CD4-positive, alpha-beta T cell treated with Interleukin-12 subunit alpha and Interleukin-12 subunit beta, for 1 hour (primary cell): ENCODE data around the gene IFT122.
"Not testable (repeated sequence)": the region's sequence is repeated elsewhere in the genome, so short reads cannot be mapped to it uniquely, and the experiment has no call there.

Experiments
- DNase-seq: peaks from one replicate; pipeline ENCODE4 v3.0.0-alpha.2; 2020

Gene IFT122

DNA sequence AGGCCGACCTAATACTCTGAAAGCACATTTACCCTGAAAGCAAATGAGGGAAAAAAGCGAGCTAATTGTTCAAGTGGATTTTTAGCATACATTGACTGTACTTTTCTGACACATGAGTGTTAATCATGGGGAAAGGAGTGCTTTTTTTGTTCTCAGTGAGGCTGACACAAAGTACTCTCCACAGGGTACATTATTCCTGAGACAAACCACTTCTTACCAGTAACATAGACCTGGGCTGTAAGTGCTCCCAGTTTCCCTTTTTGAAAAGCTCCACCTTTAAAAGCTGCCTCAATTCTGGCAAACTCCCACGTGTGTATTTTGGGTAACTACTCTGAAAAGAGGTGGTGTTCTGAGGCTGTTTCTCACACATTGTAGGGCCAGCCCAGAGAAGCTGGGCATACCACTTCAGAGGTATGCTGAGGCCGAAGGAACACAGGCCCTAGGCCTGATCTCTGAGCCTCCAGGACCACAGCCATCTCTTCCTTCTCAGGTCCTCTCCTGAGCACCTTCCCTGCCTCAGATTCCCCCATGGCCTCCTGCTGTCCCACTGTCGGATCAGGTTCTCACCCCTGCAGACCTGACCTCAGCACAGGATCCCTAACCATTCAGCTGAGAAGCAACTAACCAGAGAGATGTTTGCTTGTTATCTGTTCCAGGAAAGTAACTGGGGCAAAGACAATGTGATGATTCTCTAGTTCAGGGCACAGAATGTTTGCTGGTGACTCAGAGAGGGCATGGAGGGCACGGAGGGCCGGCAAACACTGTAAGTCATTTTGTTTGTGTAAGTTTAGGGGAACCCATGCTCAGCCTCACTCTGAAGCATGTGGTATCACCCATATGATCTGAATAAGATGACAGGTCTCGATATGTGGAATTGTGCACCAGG, 58.8 kb downstream of the IFT122 start:
- DNase-seq = not testable (repeated sequence)

DNA sequence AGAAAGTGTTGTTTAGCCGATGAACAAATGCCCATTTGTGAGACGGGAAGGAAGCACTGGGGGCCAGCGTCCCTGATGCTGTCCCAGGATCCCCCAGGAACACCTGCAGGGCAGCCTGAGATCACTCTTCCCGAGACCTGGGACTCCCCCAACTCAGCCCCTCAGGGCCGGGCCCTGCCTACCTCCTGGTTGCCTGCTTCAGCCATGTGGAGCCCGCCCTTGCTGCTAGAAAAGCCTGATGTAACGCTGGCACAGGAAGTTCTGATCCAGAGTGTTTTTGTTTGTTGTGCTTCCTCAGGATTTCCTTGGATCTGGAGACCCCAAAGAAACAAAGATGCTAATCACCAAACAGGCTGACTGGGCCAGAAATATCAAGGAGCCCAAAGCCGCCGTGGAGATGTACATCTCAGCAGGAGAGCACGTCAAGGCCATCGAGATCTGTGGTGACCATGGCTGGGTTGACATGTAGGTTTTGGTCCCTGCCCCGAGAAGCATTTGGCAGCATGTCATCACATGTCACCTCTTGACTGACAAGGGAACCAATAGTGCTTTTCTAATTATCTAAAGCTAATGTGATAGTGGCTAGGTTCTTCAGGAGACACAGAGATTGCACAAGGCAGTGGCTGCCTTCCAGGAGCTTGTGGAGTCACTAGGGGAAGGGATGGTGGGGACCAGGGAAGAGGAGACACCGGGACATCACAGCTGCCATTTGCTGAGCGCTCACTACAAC, 59.7 kb downstream of the IFT122 start:
- DNase-seq = not testable (repeated sequence)

DNA sequence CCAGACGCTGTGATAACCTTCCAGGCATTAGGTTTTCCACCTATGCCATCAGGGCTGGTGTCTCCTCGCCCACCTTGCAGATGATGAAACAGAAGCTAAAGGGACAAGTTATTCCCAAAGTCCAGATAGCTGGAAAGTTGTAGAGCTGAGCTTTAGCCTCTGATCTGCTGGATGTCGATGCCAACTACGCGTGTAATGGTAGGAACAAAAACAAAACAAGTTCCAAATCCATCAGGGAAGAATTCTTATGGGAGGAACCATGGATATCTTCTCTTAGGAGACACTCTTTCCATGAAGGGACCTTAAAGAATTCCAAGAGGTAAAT, 60.3 kb downstream of the IFT122 start:
- no peak for DNase-seq

DNA sequence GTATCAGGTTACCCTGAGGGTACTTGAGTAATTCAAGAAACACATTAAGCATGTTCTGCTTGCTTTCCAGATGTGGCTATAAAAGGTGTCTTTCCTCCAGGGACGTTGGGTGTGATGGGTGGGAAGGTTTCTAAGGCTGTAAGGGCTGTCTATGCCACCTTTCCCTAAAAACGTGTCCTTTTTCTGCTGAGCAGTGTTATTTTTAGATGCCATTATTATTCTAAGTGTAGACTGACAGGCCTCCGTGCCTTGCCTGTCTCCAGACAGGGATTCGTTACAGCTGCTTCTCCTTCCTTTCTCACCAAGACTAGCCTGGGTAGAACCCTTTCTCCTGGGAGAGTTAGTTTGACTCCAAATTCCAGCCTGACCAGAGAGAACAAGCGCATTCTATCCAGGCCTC, 61.6 kb downstream of the IFT122 start:
- DNase-seq = no peak

DNA sequence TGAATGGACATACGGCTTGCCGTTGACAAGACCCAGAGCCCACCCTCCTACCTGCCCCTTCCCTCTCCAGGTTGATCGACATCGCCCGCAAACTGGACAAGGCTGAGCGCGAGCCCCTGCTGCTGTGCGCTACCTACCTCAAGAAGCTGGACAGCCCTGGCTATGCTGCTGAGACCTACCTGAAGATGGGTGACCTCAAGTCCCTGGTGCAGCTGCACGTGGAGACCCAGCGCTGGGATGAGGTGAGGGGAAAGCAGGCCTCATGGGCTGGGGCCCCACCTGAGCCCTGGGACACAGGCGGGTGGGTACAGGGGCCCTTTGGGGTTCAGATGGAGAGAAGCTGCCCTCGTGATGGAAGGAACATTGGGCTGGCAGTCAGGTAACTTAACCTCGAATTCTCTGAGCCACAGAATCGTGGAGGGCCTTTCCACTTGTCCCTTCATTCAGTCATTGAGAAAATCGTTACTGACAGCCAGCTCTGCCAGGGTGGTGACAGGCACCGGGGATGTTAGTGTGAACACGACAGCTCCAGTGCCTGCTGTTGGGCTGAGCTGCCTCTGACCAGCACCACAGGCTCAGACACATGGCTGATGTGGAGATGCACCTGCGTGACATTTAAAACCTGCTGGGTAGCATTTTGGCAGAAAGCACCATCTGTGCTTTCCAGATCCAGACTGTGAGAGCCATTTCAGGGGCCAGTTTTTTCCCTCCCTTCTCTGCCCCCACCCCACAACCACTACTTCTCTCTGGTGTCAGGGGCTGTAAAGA, 62.8 kb downstream of the IFT122 start:
- DNase-seq = no peak

DNA sequence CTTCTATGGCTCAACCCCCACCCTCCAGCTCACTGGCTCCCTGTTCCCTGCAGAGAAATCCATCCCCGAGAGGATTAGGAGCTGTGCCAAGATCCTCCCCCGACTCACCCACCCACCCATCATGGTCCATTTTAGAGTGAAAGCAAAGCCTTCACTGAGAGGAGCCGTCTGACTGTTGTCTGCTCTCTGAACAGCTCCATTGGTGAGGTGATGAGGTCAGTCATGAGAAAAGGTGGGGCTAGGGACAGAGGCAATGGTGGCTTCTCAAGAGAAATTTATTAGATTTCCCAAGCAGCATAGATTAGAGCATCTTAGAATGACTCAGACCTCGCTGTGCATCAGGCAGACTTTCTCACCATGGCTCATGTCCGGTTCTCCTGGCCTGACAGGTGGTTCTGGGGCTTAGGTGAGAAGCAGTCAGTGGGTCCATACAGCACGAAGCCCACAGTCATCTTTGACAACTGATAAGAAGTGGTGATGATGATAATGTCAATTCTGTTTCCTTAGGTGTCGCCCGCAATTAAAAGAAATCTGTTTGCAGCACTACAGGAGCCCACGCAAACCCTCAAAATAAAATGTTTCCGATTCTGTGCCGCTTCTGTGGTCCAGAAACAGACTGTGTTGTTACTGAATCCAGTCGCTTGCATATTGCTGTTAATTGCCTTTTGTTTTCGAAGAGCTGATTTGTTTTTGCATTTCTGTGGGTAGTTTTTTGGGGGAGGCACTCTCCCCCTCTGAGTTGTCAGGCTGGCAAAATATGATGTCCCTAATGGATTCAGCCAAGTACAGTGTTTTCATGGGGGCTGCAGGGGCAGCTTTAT, 63.7 kb downstream of the IFT122 start:
- no peak for DNase-seq

DNA sequence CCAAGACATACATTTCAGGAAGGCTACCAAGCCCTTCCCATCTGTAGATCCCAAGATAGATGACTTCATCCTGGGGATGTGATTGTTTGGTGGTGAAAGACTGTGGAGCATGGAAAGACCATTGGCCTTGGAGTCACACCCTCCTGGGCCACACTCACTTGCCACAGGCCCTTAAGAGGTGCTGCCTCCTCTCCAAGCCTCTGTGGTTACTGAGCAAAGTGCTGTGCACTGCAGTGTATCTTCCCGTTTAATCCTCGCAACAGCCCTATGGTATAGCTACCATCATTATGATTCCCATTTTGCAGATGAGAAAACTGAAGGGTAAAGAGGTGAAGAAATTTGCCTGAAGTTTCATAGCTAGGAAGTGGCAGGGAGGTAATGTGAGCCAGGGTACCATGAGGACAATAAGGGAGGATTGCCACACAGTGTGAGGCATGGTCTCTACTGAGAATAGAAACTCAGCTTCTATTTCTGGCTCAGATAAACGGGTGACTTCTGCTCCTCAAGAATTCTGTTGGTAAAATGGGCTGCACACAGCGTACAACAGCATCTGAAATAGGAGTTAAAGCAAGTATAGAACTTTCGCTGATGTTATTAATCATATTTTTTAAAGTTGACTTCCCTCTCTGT, 64.6 kb downstream of the IFT122 start:
- DNase-seq = no peak

DNA sequence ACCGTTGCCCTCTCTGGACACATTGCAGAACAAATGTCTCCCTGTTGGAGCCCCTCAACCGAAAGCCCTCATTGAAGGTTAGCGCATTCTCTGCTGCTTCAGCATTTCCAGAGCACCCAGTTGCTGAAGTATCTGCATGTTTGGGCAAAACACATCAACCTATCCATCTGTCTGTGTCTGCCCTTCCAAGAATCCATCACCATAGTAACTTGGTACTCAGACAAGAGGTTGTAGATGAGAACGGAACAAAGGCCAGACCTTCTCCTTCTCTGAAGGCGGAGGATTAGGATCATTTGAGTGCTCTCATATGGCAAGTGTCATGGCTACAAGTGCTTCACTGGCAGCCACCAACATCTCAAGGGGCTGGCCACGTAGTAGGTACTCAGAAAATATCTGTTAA, 65.3 kb downstream of the IFT122 start:
- DNase-seq = no peak

DNA sequence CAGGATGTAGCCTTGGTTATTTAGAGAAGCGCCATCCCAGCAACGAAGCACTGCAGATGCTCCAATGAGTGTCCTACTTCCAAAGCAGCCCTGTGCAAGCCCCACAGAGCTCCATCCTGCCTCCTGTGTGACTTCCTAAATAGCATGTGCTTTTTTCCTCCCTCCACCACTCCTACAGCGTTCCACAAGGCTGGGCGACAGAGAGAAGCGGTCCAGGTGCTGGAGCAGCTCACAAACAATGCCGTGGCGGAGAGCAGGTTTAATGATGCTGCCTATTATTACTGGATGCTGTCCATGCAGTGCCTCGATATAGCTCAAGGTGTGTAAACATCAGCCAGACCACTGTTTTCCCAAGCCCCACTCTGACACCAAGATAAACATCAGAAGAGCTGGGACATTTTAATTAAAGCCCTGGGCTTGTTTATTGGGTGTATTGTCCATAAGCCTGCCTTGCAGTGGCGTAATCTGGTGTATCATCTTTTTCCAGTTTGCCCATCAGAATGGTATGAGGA, 66.3 kb downstream of the IFT122 start:
- no peak for DNase-seq

DNA sequence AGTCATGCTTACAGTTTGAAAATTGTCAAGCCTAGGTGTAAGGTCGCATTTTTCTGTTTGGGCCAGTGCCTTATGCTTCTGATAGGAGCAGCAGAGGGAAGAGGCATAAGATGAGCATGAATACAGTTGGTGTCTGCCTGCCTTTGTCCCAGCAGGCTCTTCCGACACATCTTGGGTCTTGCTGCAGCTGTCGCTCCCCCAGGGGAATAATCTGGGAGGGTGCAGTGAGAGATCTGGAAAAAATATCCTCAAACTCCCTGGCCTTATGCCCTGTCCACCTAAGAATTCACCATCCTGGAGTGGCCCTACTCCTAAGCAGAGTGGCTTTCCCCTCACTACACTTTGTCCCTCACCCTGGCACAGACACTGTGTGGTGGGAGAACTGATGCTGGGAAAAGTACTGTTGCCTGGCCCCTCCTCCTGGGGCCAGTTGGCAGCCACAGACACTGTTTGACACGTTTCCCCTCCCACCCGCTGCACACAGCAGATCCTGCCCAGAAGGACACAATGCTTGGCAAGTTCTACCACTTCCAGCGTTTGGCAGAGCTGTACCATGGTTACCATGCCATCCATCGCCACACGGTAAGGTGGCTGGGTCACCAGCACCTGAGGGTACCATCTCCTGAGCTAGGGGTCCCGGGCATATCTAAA, 67.3 kb downstream of the IFT122 start:
- DNase-seq = no peak

DNA sequence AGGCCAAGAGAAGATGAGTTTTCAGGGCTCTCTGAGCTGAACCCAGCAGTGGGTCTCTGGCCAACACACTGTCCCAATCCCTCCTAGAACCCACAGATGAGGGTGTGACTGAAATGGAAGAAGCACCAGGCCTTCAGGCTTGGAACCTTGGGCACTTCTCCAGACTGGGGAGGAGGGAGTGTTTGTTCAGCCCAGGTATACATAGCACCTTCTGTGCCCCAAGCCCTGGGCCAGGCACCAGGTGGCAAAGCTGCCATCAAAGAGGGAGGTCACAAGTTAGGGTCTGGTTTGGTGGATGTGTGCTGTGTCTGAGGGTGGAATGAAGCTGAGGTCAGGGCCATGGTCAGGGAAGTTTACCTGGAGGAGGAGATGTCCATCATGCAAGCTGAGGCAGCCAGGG, 72.6 kb downstream of the IFT122 start:
- DNase-seq = no peak

DNA sequence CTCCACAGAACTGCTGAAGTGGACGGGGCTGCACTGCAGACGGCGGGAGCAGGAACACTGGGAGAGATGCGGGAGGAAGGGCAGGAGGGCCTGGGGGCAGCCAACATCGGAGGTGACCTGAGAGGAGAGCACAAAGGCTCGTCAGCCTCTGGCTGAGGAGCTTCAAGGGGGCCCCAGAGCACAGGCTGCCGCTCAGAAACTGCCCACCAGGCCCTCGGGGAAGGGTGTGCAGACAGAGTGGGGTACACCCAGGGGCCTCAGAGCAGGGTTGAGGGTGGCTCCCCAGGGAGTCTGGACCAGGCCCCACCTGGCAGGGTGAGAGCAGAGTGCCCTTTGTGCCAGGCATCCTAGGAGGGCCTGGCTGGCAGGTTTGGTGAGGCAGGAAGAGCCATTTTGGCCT, 73.7 kb downstream of the IFT122 start:
- no peak for DNase-seq

DNA sequence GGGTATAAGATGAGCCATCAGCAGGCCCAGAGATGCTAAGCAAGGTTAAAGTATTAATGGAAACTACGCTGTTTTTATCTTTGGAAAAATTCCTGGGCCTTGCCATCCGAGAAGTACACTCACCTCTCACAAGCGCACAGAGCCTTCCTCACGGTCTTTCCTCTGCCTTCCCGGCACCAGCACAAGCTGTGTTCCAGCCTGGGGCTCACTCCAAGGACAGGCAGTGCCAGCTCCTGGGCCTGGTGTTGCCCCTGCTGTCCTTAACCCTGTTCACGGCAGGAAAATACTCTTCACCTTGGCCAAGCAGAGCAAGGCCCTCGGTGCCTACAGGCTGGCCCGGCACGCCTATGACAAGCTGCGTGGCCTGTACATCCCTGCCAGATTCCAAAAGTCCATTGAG, 74.1 kb downstream of the IFT122 start:
- no peak for DNase-seq

DNA sequence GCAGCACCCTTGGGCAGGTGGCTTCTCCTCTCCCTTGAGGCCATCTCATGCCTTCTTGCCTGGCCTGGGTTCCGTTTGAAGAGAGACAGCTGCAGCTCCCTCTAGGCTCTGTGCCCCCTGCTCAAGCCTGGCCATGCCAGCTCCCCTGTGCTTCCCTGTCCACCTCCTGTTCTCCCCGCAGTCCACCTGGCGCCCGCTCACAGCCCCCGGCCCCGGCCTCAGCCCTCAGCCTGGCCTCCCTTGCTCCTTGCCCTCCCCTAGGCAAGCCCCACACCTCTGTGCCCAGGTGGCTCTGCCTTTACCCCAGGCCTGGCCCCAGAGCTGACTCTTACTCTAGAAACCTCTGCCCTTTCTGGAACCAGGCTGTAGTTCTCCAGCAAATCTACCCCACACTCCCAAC, 74.5 kb downstream of the IFT122 start:
- DNase-seq = no peak

DNA sequence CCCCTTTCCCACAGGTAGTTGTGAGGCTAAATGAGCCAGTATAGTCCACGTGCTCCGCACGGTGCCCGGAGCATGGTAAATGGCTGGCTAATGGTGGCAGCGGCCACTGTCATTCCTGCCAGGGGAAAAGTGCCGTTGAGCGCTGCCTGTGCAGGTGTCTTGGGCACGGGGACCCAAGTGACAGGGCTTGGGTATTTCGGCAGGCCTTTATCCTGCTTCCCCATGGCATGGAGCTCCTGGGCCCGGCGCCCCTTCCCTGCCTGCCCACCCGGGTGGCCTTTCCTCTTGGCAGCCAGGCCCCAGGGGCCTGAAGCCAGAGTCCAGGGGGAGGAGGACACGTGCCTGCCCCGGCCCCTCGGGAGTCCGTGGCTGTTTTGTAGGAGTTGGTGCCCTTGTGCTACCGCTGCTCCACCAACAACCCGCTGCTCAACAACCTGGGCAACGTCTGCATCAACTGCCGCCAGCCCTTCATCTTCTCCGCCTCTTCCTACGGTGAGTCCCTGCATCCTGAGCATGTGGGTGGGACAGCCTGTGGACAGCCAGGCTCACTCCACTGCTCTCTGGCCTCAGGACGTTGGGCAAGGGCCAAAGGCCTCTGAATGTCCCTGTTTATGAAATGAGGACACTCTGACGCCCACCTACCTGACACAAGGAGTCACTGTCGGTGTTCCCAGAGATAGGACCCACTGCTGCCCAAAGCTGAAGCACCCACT, 75.2 kb downstream of the IFT122 start:
- DNase-seq = not testable (repeated sequence)

DNA sequence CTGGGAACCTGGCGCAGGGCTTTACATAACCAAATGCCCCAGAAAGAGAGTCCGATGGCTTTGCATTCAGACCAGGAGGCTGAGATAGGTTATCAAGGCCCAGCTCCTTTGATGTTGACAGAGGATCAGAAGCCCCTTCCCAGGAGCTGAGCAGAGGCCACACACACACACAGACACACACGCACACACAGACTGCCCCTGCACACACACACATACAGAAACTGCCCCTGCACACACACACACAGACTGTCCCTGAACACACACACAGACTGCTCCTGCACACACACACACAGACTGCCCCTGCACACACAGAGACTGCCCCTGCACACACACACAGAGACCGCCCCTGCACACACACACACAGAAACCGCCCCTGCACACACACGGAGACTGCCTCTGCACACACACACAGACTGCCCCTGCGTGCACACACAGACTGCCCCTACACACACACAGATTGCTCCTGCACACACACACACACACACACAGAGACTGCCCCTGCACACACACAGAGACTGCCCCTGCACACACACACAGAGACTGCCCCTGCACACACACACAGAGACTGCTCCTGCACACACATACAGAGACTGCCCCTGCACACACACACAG, 75.9 kb downstream of the IFT122 start:
- not testable (repeated sequence) for DNase-seq

DNA sequence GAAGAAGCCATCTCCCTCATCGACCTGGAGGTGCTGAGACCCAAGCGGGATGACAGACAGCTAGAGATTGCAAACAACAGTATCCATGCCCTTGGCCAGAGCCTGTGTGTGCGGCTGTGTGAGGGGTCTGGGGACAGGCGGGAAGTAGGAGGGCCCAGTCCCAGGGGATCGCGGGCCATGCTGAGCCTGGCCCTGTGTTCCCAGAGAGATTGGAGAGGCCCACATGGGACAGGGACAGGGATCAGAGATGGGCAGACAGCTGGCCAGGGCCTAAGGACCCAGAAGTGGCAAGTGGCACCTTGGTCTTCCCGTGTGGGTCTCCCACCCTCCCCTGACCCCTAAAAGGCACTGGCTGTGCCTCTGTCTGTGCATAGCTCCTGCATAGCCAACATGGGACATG, 77.5 kb downstream of the IFT122 start:
- DNase-seq = no peak

DNA sequence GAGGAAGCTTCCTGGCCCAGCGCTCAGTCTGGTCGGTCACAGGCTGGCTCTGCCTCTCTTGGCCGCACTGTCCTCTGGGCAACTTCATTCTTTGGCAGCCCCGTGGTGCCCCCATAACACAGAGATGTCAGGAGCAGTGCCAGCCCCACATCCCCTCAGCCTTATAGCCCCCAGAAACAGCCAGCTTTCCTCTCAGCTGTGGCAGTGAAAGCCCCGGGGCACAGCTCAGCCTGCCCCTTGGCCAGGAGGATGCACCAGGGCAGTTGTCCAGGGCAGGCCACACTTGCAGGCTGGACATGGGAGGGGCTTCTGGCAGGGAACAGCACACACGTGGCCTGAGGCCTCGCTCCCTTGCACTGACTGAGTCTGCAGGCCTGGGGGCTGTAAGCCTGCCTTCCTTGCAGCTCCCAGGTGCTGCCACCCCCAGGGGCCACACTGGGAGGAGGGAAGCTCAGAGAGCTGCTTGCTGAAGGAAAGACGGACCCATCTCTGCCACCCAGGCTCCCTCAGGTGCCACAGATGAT, 78.1 kb downstream of the IFT122 start:
- DNase-seq = no peak

DNA sequence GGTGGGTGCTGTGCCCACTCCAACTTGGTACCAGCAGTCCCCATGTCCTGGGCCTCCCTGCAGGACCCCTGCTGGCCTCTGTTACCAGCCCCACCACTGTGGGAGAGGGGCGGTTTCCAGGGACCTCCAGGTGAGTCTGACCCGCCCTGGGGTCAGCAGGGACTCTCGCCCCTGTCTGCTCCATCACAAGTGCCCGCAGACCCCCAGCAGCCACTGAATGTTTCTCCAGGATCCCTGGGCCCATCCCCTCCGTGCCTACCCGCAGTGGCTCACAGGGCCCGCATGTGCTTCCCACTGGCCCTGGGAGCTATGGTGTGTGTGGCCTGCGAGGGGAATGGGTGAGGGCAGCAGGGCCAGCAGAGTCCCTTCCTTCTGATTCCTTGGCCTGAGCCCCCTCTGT, 78.6 kb downstream of the IFT122 start:
- no peak for DNase-seq

DNA sequence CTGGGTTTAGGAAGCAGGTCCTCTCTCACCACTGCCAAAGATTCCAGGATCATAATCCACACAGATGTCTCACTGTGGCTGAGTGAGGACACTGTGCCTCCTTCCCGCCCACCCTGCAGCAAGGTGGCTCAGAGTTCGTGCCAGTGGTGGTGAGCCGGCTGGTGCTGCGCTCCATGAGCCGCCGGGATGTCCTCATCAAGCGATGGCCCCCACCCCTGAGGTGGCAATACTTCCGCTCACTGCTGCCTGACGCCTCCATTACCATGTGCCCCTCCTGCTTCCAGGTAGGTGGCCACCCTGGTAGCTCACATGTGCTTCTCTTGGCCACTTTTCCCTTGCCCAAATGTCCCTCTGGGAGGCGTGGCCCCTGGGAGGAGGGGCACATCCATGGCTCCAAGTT, 79.4 kb downstream of the IFT122 start:
- no peak for DNase-seq
